NCI-H526 treated with DMSO at 0.1 percent for 48 hours (cell line): ENCODE data around the gene MC1R.
"Not testable (repeated sequence)": the region's sequence is repeated elsewhere in the genome, so short reads cannot be mapped to it uniquely, and the experiment has no call there.

ENCODE experiments used
- DNase-seq: peaks from one replicate; lab custom pipeline; 2025; lab: John Stamatoyannopoulos, UW

Gene MC1R

GRCh38 chr16:89962754-89963498, 44.3 kb downstream of the MC1R start:
- DNase-seq: no peak

- no peak for DNase-seq
These were observed 45.5 kb downstream of the MC1R start for GRCh38 chr16:89964201-89964600.

- DNase-seq: no peak
These were observed 47.0 kb downstream of the MC1R start for GRCh38 chr16:89965447-89966225.

- no peak for DNase-seq
These were observed 48.1 kb downstream of the MC1R start for GRCh38 chr16:89966756-89967155.

GRCh38 chr16:89967436-89967835, 48.8 kb downstream of the MC1R start:
- DNase-seq: not testable (repeated sequence)

- DNase-seq: not testable (repeated sequence)
These were observed 49.4 kb downstream of the MC1R start for GRCh38 chr16:89968074-89968473.

GRCh38 chr16:89969741-89970410, 51.2 kb downstream of the MC1R start:
- no peak for DNase-seq
